PC-3 (cell line): Measurements from ENCODE around the gene PRDM13. TPM values are rescaled to one million over a fixed set of nuclear protein-coding genes. Genes with fewer than 3 reads are reported as not detected.
"Not testable (repeated sequence)": the region's sequence is repeated elsewhere in the genome, so short reads cannot be mapped to it uniquely, and the experiment has no call there.

ENCODE experiments used
- ATAC-seq: fragments of 200-7000 bp; cut with Tn5 transposase; 2 replicates; pipeline ENCODE4 v1.9.1; 2020; ENCODE audit warnings: mild to moderate bottlenecking, moderate library complexity
- BruUV-seq: library from RNA; stranded (reverse); fragments of 400-500 nt; replicated peaks from 2 replicates; lab custom pipeline; 2021; lab: Mats Ljungman, UMichigan
- CTCF ChIA-PET: fragments of 300-600 bp; sonication (Branson Sonifier 250); formaldehyde crosslinking; loops from one replicate; lab custom pipeline; 2022; ENCODE audit warnings: antibody characterized with exemption; lab: Charles Lee
- POLR2A ChIA-PET: fragments of 300-600 bp; sonication (Branson Sonifier 250); formaldehyde crosslinking; loops from one replicate; lab custom pipeline; 2022; ENCODE audit warnings: antibody characterized with exemption; ENCODE audit not compliant: unreplicated experiment; lab: Charles Lee
- DNase-seq: peaks from one replicate; pipeline ENCODE4 v3.0.0-alpha.2; 2015
- H2AFZ ChIP-seq: fragments of 300-600 bp; sonication (generic); 2 replicates; pipeline ENCODE4 v1.6.0; 2016; ENCODE audit warnings: antibody characterized with exemption, low read length
- H3F3A ChIP-seq: fragments of 300-600 bp; sonication (generic); one replicate; pipeline ENCODE4 v1.6.0; 2017; ENCODE audit warnings: antibody characterized with exemption, low read length, control low read depth, mild to moderate bottlenecking; ENCODE audit not compliant: unreplicated experiment
- H3K27ac ChIP-seq: fragments of 300-600 bp; sonication (generic); 2 replicates; pipeline ENCODE4 v1.5.1; 2016; ENCODE audit warnings: mild to moderate bottlenecking, low read length
- H3K27me3 ChIP-seq: fragments of 300-600 bp; sonication (generic); 2 replicates; pipeline ENCODE4 v1.6.1; 2016; ENCODE audit warnings: low read length, mixed read lengths
- H3K36me3 ChIP-seq: fragments of 300-600 bp; sonication (generic); 2 replicates; pipeline ENCODE4 v1.6.1; 2016; ENCODE audit warnings: low read depth, mixed run types, low read length, mixed read lengths
- H3K4me1 ChIP-seq: fragments of 300-600 bp; sonication (generic); 2 replicates; pipeline ENCODE4 v1.5.1; 2016; ENCODE audit warnings: low read length; ENCODE audit not compliant: insufficient read depth
- H3K4me2 ChIP-seq: fragments of 300-600 bp; sonication (generic); 2 replicates; pipeline ENCODE4 v1.6.0; 2016; ENCODE audit warnings: low read length
- H3K4me3 ChIP-seq: fragments of 300-600 bp; sonication (generic); 2 replicates; pipeline ENCODE4 v1.5.1; 2016; ENCODE audit warnings: mild to moderate bottlenecking, low read length, mixed read lengths
- H3K79me2 ChIP-seq: fragments of 300-600 bp; sonication (generic); 2 replicates; pipeline ENCODE4 v1.6.1; 2017; ENCODE audit warnings: low read length, mixed read lengths
- H3K9ac ChIP-seq: fragments of 300-600 bp; sonication (generic); 2 replicates; pipeline ENCODE4 v1.6.0; 2016; ENCODE audit warnings: mild to moderate bottlenecking, low read length
- H3K9me2 ChIP-seq: fragments of 300-600 bp; sonication (generic); replicated peaks from 2 replicates; pipeline ENCODE4 v1.6.1; 2016; ENCODE audit warnings: mixed run types, low read length, mixed read lengths
- H3K9me3 ChIP-seq: fragments of 300-600 bp; sonication (generic); 2 replicates; pipeline ENCODE4 v1.6.1; 2016; ENCODE audit warnings: low read length, mixed read lengths
- H4K20me1 ChIP-seq: fragments of 300-600 bp; sonication (generic); 2 replicates; pipeline ENCODE4 v1.6.1; 2016; ENCODE audit warnings: low read length, mixed read lengths
- EZH2 ChIP-seq: fragments of 300-600 bp; sonication (generic); IDR thresholded peaks from one replicate; pipeline ENCODE4 v1.6.1; 2017; ENCODE audit warnings: antibody characterized with exemption, mild to moderate bottlenecking, low read length; ENCODE audit not compliant: unreplicated experiment
- EZH2phosphoT487 ChIP-seq: fragments of 300-600 bp; sonication (generic); IDR thresholded peaks from 2 replicates; pipeline ENCODE4 v1.6.1; 2018; ENCODE audit warnings: mild to moderate bottlenecking, antibody characterized with exemption, low read length, borderline replicate concordance
- intact Hi-C: fragments of 100-400 bp; cut with micrococcal nuclease; formaldehyde crosslinking; loops from 2 replicates; pipeline ENCODE4 v1.9.0; 2023
- total RNA-seq: library from RNA; depleted of rRNA; stranded (reverse); fragments of >200 nt; gene quantifications from 2 replicates; pipeline ENCODE4 v1.2.3, GENCODE V29; 2014
- TF ChIP-seq, protein P1 (sequence below): fragments of 300-600 bp; sonication (generic); conservative IDR thresholded peaks from 2 replicates; pipeline ENCODE4 v1.5.1; 2017; ENCODE audit warnings: antibody characterized with exemption, low read depth, mild to moderate bottlenecking, low read length

The PRDM13 gene
- total RNA-seq, 1 experiment from 2014 or later, result not detected

GRCh38 chr6:99641270-99641669 is 34.6 kb downstream of the PRDM13 start:
- Histone ChIP-seq H3K9ac (no peak overlapping the region), H3F3A (no peaks in the 10 kb centered on the region), H3K4me1 (no peaks in the 10 kb centered on the region), H3K9me3 (no peaks in the 10 kb centered on the region), H3K4me2 (no peak overlapping the region), H3K27me3 (peaks cover 6% of the 10 kb centered on the region), H3K9me2 (no peaks in the 10 kb centered on the region), H3K36me3 (no peaks in the 10 kb centered on the region), H4K20me1 (no peaks in the 10 kb centered on the region), H3K4me3 (no peak overlapping the region), H3K27ac (no peak overlapping the region), H3K79me2 (no peaks in the 10 kb centered on the region), H2AFZ (no peak overlapping the region)
- CTCF ChIA-PET, result no interaction called here
- ATAC-seq, result no peak
- intact Hi-C loops, result no loop called here
- DNase-seq, result no peak
- POLR2A ChIA-PET, result no interaction called here
- TF ChIP-seq, protein P1, sequence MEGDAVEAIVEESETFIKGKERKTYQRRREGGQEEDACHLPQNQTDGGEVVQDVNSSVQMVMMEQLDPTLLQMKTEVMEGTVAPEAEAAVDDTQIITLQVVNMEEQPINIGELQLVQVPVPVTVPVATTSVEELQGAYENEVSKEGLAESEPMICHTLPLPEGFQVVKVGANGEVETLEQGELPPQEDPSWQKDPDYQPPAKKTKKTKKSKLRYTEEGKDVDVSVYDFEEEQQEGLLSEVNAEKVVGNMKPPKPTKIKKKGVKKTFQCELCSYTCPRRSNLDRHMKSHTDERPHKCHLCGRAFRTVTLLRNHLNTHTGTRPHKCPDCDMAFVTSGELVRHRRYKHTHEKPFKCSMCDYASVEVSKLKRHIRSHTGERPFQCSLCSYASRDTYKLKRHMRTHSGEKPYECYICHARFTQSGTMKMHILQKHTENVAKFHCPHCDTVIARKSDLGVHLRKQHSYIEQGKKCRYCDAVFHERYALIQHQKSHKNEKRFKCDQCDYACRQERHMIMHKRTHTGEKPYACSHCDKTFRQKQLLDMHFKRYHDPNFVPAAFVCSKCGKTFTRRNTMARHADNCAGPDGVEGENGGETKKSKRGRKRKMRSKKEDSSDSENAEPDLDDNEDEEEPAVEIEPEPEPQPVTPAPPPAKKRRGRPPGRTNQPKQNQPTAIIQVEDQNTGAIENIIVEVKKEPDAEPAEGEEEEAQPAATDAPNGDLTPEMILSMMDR, result no peak
- TF ChIP-seq EZH2phosphoT487, result no peak
- TF ChIP-seq EZH2, result no peak
- no TSS peak for BruUV-seq

DNA sequence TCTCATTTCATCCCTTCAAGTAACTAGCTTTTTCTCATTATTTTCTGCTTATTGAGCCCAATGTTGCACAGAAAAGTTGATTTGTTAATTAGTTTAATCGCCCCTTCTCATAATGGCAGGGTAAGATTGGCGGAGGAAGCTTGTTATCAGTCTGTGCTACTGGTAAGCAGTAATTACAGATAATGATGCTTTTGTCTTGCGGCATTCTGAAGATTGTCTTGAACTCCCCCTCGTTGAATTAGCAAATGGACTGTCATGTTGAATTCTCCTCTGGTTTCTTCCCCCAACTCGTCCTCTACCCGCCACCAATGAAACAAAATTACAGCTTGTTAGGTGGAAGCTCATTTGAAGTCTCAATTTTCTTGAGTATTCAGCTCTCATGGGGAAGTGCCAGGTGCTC is 39.4 kb downstream of the PRDM13 start:
- DNase-seq (no peak), ATAC-seq (no peak)
- ChIA-PET POLR2A (no interaction called here), CTCF (no interaction called here)
- no peaks in the 10 kb centered on the region for H3K9me3 ChIP-seq
- intact Hi-C loops, result no loop called here
- no TSS peak for BruUV-seq
- H3K79me2 ChIP-seq, result no peaks in the 10 kb centered on the region
- no peaks in the 10 kb centered on the region for H3K36me3 ChIP-seq
- no peak overlapping the region for H3K4me2 ChIP-seq
- TF ChIP-seq, protein P1, result no peak
- no peak overlapping the region for H3K4me3 ChIP-seq
- H4K20me1 ChIP-seq, result no peaks in the 10 kb centered on the region
- H3K27me3 ChIP-seq, result peaks cover 6% of the 10 kb centered on the region
- no peak overlapping the region for H3K9ac ChIP-seq
- H2AFZ ChIP-seq, result no peak overlapping the region
- H3F3A ChIP-seq, result no peaks in the 10 kb centered on the region
- H3K9me2 ChIP-seq, result no peaks in the 10 kb centered on the region
- no peak overlapping the region for H3K27ac ChIP-seq
- H3K4me1 ChIP-seq, result no peaks in the 10 kb centered on the region

- H3K9ac ChIP-seq, BruUV-seq, H3K4me2 ChIP-seq, H2AFZ ChIP-seq, H3K4me3 ChIP-seq, intact Hi-C loops, H3K79me2 ChIP-seq, ATAC-seq, H4K20me1 ChIP-seq, H3K36me3 ChIP-seq, H3K9me3 ChIP-seq, DNase-seq, H3K4me1 ChIP-seq, H3K27me3 ChIP-seq, H3K9me2 ChIP-seq, POLR2A ChIA-PET, H3K27ac ChIP-seq, CTCF ChIA-PET, H3F3A ChIP-seq: not testable (repeated sequence)
Observed at GRCh38 chr6:99650091-99650571, 43.5 kb downstream of the PRDM13 start.
